BLaER1 treated with 17β-estradiol and CSF1 and Interleukin-3, amounts not matched to agents 10 nM and 100 nM (cell line): ENCODE results near the gene CDHR3.
"Not testable (repeated sequence)": the region's sequence is repeated elsewhere in the genome, so short reads cannot be mapped to it uniquely, and the experiment has no call there.

ENCODE experiments used
- H3K27ac ChIP-seq, 11 experiments: shearing (Covaris generic); formaldehyde crosslinking; 2 replicates each; pipeline ENCODE4 v1.8.1; 2022
- H3K27me3 ChIP-seq, 11 experiments: shearing (Covaris generic); formaldehyde crosslinking; 2 replicates each; pipeline ENCODE4 v1.8.1; 2022
- H3K36me3 ChIP-seq, 11 experiments: shearing (Covaris generic); formaldehyde crosslinking; 2 replicates each; pipeline ENCODE4 v1.8.1; 2022
- H3K4me1 ChIP-seq, 10 experiments: shearing (Covaris generic); formaldehyde crosslinking; 2 replicates each; pipeline ENCODE4 v1.8.1; 2022
- H3K4me2 ChIP-seq, 11 experiments: shearing (Covaris generic); formaldehyde crosslinking; 2 replicates each; pipeline ENCODE4 v1.8.1; 2022
- H3K4me3 ChIP-seq, 10 experiments: shearing (Covaris generic); formaldehyde crosslinking; 2 replicates each; pipeline ENCODE4 v1.8.1; 2022
- H3K9ac ChIP-seq, 11 experiments: shearing (Covaris generic); formaldehyde crosslinking; 2 replicates each; pipeline ENCODE4 v1.8.1; 2022
- H3K9me3 ChIP-seq, 11 experiments: shearing (Covaris generic); formaldehyde crosslinking; replicated peaks in 1 of 11; 2 replicates each; pipeline ENCODE4 v1.8.1; 2022
- H4K20me1 ChIP-seq, 11 experiments: shearing (Covaris generic); formaldehyde crosslinking; 2 replicates each; pipeline ENCODE4 v1.8.1; 2022
- Cebpa-rat ChIP-seq, 11 experiments: shearing (Covaris generic); IDR thresholded peaks; 2 replicates each; pipeline ENCODE4 v1.8.1; 2022

Gene CDHR3

DNA sequence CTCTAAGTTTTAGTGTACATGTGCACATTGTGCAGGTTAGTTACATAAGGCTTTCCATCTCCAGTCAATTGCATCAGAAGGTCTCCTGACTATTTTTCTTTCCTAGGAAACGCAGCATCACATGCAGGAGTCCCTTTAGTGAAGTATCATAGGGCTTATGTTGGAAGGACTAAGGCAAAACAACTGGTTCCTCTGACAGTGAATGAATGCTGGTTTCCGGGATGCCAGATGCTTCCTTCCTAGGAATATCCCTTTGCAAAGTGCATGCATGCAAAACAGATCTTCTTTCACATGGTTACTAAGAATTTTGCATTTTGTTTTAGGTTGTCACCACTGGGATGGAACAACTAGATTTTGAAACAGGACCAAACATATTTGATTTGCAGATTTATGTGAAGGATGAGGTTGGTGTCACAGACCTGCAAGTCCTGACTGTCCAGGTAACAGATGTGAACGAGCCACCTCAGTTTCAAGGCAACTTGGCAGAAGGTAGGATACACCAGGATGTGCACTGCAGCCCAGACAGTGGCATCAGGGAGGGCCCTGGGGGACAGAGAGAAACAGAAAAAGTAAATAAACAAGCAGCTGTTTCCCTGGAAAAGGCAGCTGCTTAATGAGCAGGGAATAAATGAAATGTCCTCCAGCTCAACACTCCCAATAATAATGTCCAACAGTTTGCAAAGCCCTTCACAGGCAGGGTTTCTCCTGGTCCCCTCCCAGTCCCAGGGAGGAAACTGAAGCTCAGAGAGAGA lies 17.8 kb downstream of the CDHR3 start:
- H3K4me2 ChIP-seq: no peak overlapping the region
- no peak overlapping the region for H3K27ac ChIP-seq
- no peaks in the 10 kb centered on the region for H3K27me3 ChIP-seq
- no peaks in the 10 kb centered on the region for H3K9me3 ChIP-seq
- no peak overlapping the region for H3K9ac ChIP-seq
- H3K4me1 ChIP-seq: no peaks in the 10 kb centered on the region
- H3K36me3 ChIP-seq: no peaks in the 10 kb centered on the region
- H4K20me1 ChIP-seq: no peaks in the 10 kb centered on the region
- TF ChIP-seq Cebpa-rat (IDR thresholded peaks at IDR 0.05): no peak
- no peak overlapping the region for H3K4me3 ChIP-seq

DNA sequence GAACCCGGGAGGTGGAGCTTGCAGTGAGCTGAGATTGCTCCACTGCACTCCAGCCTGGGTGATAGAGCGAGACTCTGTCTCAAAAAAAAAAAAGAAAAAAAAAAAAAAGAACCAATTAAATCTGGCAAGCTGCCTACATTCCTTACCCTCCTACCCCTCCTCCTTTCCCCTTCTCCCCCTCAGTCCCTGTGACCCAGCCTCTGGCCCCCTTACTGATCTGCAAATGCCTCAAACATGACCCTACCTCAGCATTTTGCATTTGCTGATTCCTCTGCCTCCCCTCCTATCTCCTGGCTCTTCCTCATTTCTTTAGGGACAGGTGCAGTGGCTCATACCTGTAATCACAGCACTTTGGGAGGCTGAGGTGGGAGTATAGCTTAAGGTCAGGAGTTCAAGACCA lies 19.3 kb downstream of the CDHR3 start:
- no peaks in the 10 kb centered on the region for H3K9me3 ChIP-seq
- H4K20me1 ChIP-seq: no peaks in the 10 kb centered on the region
- H3K36me3 ChIP-seq: no peaks in the 10 kb centered on the region
- H3K4me1 ChIP-seq: no peaks in the 10 kb centered on the region
- H3K4me3 ChIP-seq: no peak overlapping the region
- H3K27ac ChIP-seq: no peak overlapping the region
- no peaks in the 10 kb centered on the region for H3K27me3 ChIP-seq
- no peak overlapping the region for H3K9ac ChIP-seq
- no peak overlapping the region for H3K4me2 ChIP-seq
- no peak for TF ChIP-seq Cebpa-rat (IDR thresholded peaks at IDR 0.05)

DNA sequence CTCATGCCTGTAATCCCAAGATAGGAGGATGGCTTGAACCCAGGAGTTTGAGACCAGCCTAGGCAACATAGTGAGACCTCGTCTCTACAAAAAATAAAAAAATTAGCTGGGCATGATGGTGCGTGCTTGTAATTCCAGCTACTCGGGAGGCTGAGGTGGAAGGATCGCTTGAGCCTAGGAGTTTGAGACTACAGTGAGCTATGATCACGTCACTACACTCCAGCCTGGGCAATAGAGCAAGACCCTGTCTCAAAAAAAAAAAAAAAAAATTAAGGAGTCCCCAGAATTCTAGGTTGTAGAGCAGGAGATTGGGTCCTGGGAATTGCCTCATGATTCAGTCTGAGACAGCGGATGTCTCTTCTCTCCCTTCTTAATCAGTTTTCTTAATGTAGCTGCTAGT lies 21.7 kb downstream of the CDHR3 start:
- H4K20me1 ChIP-seq, H3K9ac ChIP-seq, H3K4me3 ChIP-seq, H3K27me3 ChIP-seq, H3K9me3 ChIP-seq, H3K4me1 ChIP-seq, H3K27ac ChIP-seq, H3K4me2 ChIP-seq, H3K36me3 ChIP-seq: not testable (repeated sequence)

- Histone ChIP-seq H3K27ac (no peak overlapping the region), H3K4me3 (no peak overlapping the region), H4K20me1 (no peaks in the 10 kb centered on the region), H3K4me2 (no peak overlapping the region), H3K9ac (no peak overlapping the region), H3K27me3 (peaks cover 0 to 3% (median 0%) of the 10 kb centered on the region in 11 experiments; a peak in 1 of 22 replicates), H3K4me1 (no peaks in the 10 kb centered on the region), H3K9me3 (no peaks in the 10 kb centered on the region), H3K36me3 (no peaks in the 10 kb centered on the region)
- no peak for TF ChIP-seq Cebpa-rat (IDR thresholded peaks at IDR 0.05)
These were observed 22.2 kb downstream of the CDHR3 start for GRCh38 chr7:105985229-105985628.

DNA sequence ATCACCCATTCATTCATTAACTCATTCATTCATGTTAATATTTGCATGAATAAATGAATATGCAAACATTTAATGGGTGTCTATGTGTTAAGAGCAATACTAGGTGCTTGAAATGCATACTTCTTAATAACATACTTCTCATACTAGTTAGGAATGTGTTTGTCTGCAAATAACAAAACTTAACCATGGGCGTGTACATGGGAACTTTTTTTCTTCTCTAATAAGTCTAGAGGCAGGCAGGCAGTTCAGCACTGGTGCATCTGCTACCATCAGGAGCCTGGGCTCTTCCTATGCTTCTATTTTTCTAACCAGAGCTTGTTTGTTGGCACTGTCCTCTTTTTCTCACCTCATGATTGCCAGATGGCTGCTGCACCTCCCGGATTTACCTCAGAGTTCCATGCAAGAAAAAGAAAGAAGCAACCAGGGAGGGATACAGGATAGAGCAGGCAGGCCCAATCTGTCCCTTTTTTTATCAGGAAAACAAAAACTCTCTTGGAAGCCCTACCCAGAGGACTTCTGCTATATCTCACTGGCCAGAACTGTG lies 22.7 kb downstream of the CDHR3 start:
- no peak for TF ChIP-seq Cebpa-rat (IDR thresholded peaks at IDR 0.05)
- H3K9ac ChIP-seq: no peak overlapping the region
- H3K4me3 ChIP-seq: no peak overlapping the region
- H3K27me3 ChIP-seq: peaks cover 0 to 3% (median 0%) of the 10 kb centered on the region in 11 experiments; a peak in 1 of 22 replicates
- H3K9me3 ChIP-seq: no peaks in the 10 kb centered on the region
- no peak overlapping the region for H3K27ac ChIP-seq
- no peaks in the 10 kb centered on the region for H4K20me1 ChIP-seq
- no peak overlapping the region for H3K4me2 ChIP-seq
- no peaks in the 10 kb centered on the region for H3K36me3 ChIP-seq
- no peaks in the 10 kb centered on the region for H3K4me1 ChIP-seq

- no peak overlapping the region for H3K27ac ChIP-seq
- no peaks in the 10 kb centered on the region for H3K9me3 ChIP-seq
- peaks cover 0 to 3% (median 0%) of the 10 kb centered on the region in 11 experiments; a peak in 1 of 22 replicates for H3K27me3 ChIP-seq
- no peak overlapping the region for H3K4me3 ChIP-seq
- H3K4me2 ChIP-seq: no peak overlapping the region
- H3K4me1 ChIP-seq: peaks cover 0 to 4% (median 1%) of the 10 kb centered on the region in 10 experiments; a peak in 12 of 20 replicates
- no peak for TF ChIP-seq Cebpa-rat (IDR thresholded peaks at IDR 0.05)
- no peaks in the 10 kb centered on the region for H3K36me3 ChIP-seq
- H4K20me1 ChIP-seq: no peaks in the 10 kb centered on the region
- no peak overlapping the region for H3K9ac ChIP-seq
These were observed 24.0 kb downstream of the CDHR3 start for GRCh38 chr7:105987046-105987445.

DNA sequence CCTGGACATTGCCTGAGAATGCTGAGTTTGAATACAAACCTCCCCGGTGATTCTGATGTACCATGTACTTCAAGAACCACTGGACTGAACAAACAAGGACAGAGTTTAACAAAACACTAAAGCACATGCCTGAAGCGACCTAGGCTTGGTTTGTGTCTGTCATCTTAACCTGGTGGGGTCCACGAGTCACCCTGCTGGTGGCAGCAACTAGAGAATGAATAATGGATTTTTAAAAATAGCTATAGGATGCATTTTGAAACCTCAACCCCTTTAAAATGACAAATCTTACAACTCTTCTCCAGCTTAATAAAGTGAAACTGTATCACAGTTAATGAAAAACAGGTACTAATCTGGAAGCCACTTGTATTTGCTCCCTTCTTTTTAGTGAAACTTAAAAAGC lies 25.2 kb downstream of the CDHR3 start:
- peaks cover 0 to 16% (median 14%) of the 10 kb centered on the region in 10 experiments; a peak in 16 of 20 replicates for H3K4me1 ChIP-seq
- no peak for TF ChIP-seq Cebpa-rat (IDR thresholded peaks at IDR 0.05)
- no peak overlapping the region for H3K27ac ChIP-seq
- no peaks in the 10 kb centered on the region for H3K36me3 ChIP-seq
- no peaks in the 10 kb centered on the region for H3K9me3 ChIP-seq
- H3K4me2 ChIP-seq: no peak overlapping the region
- H3K27me3 ChIP-seq: peaks cover 0 to 3% (median 0%) of the 10 kb centered on the region in 11 experiments; a peak in 1 of 22 replicates
- no peak overlapping the region for H3K4me3 ChIP-seq
- no peak overlapping the region for H3K9ac ChIP-seq
- H4K20me1 ChIP-seq: no peaks in the 10 kb centered on the region

DNA sequence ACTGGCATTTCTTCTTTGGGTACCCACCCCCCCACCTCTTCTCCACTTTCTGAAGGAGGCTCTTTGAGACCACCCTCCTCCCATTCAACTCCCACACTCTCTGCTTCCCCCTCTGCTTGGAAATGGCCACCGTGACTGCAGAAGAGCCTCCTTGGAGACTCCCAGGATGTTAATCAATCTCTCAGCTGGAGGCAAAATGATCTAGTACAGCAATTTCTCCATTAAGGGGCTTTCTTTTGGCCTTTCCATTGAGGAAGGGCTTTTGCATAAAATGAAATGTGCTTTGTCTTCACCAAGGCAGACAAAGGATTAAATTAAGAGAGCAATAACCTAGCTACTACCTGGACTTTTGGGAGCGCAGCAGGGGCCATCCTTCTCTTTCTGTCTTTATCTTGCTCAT lies 26.1 kb downstream of the CDHR3 start:
- H3K4me2 ChIP-seq: no peak overlapping the region
- H3K4me1 ChIP-seq: peaks cover 0 to 23% (median 20%) of the 10 kb centered on the region in 10 experiments; a peak in 16 of 20 replicates

DNA sequence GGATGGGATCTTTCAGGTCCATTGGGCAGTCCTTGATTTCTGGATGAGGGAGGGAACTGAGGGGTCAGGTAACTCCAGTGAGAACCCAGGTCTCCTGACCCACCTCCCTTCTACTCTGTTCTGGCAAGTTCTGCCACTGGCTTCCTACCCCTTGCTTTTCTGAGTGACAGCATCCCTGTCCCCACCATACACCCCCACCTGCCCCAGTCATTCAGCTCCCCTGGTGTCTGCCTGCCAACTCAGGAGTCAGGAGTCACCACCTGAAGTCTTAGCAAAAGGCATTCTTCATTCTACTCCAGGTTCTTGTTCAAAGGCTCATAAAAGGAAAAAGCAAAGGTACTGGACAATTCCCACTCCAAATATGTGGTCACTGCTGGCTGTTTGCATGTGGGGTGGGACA lies 26.6 kb downstream of the CDHR3 start:
- no peak overlapping the region for H3K9ac ChIP-seq
- peaks cover 0 to 3% (median 0%) of the 10 kb centered on the region in 11 experiments; a peak in 1 of 22 replicates for H3K27me3 ChIP-seq
- no peak for TF ChIP-seq Cebpa-rat (IDR thresholded peaks at IDR 0.05)
- no peak overlapping the region for H3K4me2 ChIP-seq
- H3K27ac ChIP-seq: no peak overlapping the region
- no peak overlapping the region for H3K4me3 ChIP-seq
- no peaks in the 10 kb centered on the region for H3K36me3 ChIP-seq
- H4K20me1 ChIP-seq: no peaks in the 10 kb centered on the region
- no peaks in the 10 kb centered on the region for H3K9me3 ChIP-seq
- peaks cover 0 to 23% (median 20%) of the 10 kb centered on the region in 10 experiments; a peak in 16 of 20 replicates for H3K4me1 ChIP-seq

More for the DNA sequence above, 26.1 kb downstream of the CDHR3 start:
- no peaks in the 10 kb centered on the region for H4K20me1 ChIP-seq
- no peaks in the 10 kb centered on the region for H3K9me3 ChIP-seq
- H3K36me3 ChIP-seq: no peaks in the 10 kb centered on the region
- peaks cover 0 to 3% (median 0%) of the 10 kb centered on the region in 11 experiments; a peak in 1 of 22 replicates for H3K27me3 ChIP-seq
- no peak for TF ChIP-seq Cebpa-rat (IDR thresholded peaks at IDR 0.05)
- no peak overlapping the region for H3K9ac ChIP-seq
- H3K4me3 ChIP-seq: no peak overlapping the region
- no peak overlapping the region for H3K27ac ChIP-seq

DNA sequence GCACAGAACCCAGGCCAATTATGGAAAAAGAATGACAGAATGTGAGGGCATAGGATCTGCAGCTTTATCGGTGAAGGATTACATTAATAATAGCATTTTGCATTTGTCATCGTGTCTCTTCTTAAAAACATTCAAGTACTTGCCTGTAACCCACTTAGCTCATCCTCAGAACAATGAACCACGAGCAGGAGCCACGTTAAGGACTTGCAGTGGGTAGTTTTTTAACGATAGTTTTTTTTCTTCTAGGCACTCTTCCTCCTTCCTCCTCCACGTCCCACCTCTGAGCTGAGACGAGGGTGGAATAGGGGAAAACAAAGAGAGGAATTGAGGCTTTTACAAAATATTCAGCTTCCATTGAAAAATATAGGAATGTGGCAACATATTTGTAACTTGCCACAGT lies 27.1 kb downstream of the CDHR3 start:
- no peaks in the 10 kb centered on the region for H3K36me3 ChIP-seq
- TF ChIP-seq Cebpa-rat (IDR thresholded peaks at IDR 0.05): no peak
- no peak overlapping the region for H3K4me2 ChIP-seq
- no peaks in the 10 kb centered on the region for H3K9me3 ChIP-seq
- H3K27me3 ChIP-seq: peaks cover 0 to 3% (median 0%) of the 10 kb centered on the region in 11 experiments; a peak in 1 of 22 replicates
- H3K27ac ChIP-seq: no peak overlapping the region
- no peak overlapping the region for H3K9ac ChIP-seq
- H4K20me1 ChIP-seq: no peaks in the 10 kb centered on the region
- no peak overlapping the region for H3K4me3 ChIP-seq
- peaks cover 0 to 23% (median 20%) of the 10 kb centered on the region in 10 experiments; a peak in 16 of 20 replicates for H3K4me1 ChIP-seq
